ENCODE data around the gene ADNP.

ADNP gene

DNA sequence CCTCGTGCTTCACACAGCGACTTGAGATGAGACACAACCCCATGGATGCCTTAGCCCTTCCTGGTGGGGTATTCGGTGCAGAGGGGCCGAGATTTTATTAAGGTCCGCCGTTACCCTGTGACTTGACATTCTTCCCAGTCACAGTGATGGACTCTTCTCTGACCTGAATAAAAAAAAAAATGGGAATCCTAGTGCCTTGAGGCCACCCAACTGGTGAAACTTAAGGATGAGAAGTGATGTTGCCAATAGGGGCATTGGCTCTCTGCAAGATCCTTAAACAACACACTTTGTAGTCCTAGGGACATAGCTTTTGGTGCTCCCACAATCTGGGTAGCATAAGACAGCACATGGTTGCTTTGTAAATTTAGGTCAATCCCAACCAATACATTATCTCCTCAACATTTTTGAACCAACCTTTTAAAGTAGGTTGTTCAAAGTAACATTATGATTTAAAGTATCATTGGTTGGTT lies 814 bp upstream of the ADNP start:
- no peak for DNase-seq (ENCODE audit: low spot score)

DNA sequence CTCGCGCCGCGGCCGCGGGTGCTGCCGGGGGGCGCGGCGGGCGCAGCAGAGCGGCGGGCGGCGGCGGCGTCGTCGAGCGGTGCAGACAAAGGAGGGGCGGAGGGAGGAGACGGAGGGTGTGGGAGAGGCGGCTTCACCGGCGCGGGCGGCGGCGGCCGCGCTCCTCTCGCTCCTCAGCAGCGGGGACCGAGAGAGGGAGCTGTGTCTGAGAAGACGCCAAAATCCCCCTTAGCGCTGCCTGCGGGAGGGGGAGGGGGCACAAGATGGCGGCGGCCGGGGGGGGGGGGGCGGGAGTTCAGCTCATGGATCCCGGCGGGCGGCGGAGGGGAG lies 296 bp downstream of the ADNP start:
- no peak for DNase-seq (ENCODE audit: low spot score)

DNA sequence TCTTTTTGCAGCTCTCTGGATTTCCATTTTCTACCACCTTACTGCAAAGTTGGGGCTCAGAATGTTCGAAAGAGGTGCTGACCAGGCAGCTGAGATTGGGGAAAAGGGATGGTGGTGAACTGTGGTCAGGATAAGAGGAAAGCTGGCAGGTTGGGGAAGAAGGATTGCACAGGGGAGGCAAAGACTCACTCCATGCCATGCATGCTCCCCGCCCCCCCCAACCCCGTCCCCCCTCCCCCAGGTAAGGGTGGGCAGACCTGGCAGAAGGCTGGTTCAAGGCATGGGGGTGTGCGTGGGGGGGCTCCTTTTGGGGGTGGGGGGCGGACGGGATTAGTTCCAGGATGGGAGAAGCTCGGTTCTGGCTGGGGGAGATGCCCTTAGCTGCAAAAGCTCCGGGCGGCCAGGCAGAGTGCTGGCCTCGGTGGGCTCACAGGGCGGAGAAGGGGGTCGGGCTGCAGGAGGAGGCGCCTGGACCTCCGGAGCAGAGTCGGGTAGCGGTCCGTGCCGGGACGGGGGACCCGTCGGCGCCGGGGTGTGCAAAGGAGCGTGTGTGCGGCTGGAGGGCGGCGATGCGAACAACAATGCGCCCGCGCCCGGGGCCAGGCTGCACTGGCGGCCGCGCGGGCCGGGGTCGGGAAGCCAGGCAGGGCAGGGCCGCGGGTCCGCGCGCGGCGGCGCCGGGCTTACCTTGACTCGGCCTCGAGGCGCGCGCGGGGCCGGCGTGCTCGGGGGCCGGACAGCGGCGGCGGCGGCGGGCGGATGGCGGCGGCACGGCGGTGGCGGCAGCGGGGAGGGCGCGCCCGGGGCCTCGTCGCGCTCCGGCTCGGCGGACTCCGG lies 880 bp downstream of the ADNP start:
- peak; percentile 26 for DNase-seq (ENCODE audit: low spot score)

DNA sequence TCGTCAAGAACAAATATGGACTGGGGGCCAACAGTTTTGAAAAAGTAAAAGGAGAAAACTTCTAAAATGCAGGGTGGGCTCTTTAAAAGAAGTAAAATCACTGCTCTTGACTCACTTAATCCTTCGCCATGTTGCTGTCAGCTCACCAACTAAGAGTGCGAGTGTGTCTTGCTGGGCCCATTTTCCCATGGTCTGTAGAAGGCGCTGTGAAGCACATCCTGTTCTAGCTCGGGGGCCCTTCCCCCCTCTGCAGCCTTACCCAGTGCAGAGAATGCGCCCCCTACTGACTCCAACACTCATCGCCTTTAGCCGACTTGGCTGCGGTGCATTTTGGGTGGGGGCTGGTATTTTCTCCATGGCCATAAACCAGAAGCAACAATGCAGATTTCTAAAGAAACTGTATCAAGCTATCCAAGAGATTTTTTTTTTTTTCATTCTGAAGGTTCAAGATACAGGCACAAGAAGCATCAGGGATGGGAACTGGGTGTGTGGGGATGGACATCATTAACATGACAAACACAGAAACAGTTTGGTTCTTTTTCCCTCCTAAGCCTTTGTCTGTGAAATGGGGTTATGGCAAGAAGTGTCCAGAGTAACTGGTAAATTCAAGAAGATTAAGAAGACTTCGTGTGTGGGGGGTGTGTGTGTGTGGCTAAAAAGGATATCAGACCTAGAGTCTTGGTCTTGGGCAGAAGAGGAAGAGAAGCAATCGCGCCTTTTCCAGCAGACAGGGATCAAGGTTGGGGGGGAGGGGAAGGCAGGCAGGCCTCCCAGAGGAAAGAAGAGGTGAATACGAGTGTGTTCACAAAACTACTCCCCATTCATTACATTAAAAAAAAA lies 1.7 kb downstream of the ADNP start:
- peak; percentile 95 for DNase-seq (ENCODE audit: low spot score)

DNA sequence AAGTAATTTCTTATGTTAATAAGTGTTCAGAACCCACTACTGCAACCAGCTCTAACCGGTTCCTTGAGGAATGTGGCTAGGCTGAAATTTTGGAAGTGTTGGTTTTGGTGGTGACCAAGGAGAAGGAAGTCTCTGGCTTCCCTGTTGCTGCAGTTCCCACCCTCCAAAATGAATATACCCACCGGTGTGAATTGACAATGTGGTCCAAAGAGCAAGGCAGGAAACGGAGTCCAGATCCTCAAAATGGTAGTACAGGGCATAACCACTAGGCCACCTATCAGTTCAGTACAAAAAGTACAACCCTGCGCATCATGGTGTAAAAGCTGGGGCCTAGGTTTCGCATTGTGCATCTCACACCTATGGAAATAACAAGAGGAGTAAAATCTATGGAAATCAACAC lies 2.8 kb downstream of the ADNP start:
- DNase-seq (ENCODE audit: low spot score): no peak

DNA sequence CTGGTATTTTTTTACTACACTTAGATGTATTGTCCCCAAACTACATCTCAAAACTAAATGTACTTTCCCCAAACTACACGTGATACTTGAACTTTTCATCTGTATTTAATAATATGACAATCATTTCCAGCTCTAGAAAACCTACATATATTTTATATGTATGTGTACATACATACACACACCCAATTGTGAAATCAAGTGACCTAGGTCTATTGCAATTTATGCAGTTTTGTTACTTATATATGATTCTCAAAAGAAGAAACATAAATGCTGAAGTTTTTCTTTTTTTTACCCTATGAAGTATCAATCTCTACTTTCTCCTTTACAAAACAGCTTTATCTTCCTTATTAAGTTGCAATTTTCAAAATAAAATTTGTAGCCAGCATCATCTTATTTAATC lies 4.7 kb downstream of the ADNP start:
- no peak for DNase-seq (ENCODE audit: low spot score)

DNA sequence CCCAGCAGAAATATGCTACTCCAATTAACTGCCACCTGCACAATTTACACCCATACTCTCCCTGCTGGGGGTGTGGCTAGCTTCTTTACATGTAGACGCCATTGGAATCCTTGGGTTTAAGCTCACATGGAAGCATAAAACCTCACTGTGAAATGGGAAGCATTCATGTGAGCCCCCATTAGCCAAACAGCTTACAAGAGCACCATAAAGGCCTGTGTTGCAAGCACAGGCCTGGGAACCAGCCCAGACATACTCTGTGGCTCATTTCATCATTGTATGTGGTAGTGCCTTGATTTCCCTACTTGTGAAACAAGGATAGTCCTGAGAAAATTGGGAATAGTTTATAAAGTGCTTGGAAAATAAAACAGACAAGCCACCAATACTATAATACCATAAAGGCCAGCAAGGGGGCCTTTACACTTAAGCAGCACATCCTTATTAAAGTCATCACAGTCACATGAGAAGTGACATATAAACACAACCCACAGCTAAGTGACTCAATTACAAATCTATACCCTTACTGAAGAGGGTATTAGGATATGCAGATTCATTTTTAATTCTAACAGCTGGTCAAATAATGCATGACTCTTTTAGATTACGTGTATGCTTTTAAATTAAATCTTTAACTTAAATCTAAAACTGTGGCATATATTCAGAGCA lies 6.8 kb downstream of the ADNP start:
- DNase-seq (ENCODE audit: low spot score): no peak

DNA sequence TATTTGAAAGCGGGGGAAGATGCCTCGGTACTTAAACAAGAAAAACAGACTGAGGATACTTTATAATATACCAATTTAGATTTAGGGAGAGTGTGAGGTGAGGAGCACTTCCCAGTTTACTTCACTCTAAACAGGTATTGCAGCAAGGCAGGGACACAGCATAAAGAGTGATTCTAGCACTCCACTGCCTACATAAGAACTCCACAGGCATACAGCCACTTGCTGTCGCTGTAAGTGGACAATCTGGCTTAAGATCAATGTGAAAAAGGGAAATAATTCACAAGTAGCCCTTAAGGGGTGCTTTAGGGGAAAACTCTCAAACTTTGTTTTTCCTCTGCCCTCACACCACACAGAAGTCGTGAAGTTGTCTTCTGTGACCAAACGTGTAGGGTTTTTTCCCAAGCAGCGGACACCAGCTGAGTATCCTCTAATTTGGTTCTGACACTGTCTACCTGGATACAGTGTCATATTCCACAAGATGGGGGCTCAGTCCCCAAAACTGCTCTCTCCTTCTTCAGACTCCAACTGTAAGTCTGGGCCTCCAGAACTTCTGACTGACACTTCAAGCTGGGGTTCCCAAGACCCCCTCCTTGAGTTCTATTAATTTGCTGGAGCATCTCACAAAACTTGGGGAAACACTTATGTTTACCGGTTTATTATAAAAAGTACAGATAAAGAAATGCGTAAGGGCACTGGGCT lies 9.3 kb downstream of the ADNP start:
- DNase-seq (ENCODE audit: low spot score): no peak

DNA sequence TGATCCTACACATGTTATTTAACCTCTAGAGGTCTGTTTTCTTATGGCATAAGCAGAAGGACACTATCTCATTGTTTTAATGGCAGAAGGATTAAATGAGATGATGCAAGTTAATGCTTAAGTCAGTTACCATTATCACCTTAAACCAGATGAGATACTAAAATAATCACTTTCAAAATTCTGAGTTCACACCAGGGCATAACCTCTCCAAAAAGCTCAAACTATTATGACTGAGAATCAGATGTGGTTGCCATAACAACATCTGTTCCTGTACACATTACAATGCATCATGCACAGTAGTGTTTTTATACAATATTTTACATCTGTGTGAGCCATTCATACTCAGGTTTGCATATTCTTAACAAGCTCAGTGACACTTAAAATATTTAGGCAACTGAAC lies 10.2 kb downstream of the ADNP start:
- no peak for DNase-seq (ENCODE audit: low spot score)

DNA sequence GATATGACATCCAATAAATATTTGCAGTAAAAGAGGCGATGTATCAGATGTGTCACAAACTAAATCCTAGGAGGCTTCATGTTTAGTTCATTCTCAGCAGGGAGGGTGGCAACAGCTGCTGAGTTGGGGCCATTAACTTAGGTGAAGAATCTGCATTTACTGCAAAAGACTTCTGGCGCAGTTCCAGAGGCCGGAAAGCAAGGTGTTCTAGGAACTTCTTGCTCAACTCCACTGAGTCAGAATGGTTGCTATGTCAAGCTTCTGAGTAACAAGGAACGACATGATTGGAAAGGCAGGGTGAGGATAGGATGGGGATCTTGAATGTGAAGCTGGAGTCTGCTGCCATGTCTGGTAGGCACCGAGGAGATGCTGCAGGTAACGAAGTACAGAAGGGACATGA lies 11.7 kb downstream of the ADNP start:
- DNase-seq (ENCODE audit: low spot score): no peak

DNA sequence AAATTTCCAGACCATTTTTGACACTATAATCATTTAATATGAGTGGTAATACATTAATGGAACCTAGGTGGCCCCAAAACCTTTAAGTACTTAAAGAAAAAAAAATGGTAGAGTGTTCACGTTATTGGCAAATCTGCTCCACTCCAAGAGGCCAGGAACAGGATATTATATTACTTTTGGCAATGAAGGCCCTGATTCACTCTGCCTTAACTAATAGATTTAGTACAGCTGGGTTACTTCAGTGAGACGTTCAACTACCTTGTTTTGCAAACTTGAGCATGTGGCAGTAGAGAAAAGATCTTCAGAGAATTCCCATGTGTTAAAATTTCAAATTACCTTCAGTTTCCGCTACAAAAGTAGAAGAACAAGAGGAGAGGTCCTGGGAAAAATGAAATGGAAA lies 12.8 kb downstream of the ADNP start:
- no peak for DNase-seq (ENCODE audit: low spot score)

DNA sequence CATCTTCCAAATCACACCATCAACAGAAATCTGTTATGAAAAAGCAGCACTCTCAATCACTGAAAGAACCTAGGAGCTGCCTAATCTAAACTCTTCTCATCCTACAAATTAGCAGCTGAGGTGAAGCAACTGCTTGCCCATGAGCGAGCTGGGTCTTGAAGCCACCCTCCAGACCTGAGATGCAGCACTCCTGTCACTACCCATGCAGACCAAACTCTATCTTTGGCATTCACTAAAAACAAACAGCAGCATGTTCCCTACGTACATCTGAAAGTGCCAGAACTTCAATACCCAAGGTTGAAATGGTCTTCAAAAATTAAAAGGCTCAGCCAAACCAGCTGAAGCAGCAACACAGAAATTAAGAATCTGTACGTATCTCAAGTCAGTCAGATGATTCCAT lies 14.3 kb downstream of the ADNP start:
- DNase-seq (ENCODE audit: low spot score): no peak

DNA sequence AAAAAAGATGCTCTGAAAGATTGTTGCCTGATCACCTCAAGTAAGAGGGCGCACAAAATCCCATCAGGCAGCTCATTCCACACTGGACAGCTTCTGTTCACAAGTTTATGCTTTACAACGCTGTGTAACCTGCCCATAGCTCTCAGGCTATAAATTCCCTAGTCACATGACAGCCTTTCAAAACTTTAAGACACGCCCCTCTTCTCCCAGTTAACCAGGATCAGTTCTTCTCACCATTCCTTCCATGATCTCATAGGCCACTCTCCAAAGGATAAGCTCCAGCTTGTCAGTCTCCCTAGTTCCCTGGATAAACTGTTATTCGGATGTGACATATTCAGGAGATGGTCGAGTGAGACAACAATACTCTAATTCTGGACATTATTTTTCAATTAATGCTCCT lies 15.0 kb downstream of the ADNP start:
- DNase-seq (ENCODE audit: low spot score): no peak

DNA sequence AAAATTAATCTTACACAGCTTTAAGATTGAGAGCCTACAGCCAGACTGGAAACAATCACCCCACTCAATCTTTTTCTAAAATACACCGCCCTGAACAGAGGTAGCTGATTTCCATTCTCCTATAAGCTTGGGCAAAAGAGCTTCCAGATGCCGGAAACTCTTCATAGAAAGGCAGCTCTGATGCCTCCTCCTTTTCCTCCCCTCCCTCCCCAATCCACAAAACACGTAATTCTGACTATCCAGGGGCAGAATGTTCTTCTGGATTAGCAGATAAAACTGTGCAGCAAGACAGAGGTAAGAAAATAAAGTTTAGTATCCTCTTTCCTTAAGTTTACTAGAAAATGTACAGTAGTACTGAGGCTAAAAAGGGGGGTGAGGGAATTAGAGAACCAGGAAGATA lies 15.8 kb downstream of the ADNP start:
- no peak for DNase-seq (ENCODE audit: low spot score)

DNA sequence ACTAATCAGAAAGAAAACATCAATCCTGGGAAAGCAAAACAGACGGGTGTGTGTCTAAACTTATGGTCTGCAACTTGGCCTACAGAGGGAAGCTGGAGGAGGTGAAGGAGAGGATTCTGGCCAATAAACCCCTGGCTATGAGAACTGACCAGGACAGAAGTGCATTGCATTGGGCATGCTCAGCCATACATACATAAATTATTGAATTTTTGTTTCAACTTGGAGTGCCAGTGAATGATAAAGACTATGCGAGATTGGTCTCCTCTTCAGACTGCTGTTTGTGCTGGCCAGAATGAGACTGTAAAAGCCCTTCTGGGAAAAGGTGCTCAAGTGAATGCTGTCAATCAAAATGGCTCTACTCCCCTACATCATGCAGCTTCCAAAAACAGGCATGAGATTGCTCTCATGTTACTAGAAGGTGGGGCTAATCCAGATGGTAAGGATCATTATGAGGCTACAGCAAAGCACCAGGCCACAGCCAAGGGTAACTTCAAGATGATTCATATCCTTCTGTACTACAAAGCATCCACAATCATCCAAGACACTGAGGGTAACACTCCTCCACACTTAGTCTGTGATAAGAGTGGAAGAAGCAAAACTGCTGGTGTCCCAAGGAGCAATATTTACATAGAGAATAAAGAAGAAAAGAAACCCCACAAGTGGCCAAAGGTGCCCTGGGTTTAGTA lies 17.4 kb downstream of the ADNP start:
- no peak for DNase-seq (ENCODE audit: low spot score)

DNA sequence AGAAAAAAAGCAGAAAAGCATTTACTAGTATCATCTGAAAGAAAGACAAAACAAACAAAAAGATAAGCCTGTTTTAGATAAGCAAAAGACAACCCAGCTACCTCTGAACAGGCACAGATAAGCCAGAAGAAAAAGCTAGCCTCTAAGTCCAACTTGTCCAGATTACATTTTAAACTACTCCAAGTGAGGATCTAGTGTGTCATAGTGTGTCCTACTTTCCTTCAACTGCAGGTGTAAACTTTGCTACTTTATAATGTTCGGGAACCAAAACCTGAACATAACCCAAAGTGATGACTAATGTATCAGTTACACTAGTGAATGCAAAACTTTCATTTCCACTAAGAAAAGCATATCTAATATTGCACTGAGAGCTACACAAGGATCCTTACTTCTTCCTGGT lies 19.5 kb downstream of the ADNP start:
- DNase-seq (ENCODE audit: low spot score): no peak

DNA sequence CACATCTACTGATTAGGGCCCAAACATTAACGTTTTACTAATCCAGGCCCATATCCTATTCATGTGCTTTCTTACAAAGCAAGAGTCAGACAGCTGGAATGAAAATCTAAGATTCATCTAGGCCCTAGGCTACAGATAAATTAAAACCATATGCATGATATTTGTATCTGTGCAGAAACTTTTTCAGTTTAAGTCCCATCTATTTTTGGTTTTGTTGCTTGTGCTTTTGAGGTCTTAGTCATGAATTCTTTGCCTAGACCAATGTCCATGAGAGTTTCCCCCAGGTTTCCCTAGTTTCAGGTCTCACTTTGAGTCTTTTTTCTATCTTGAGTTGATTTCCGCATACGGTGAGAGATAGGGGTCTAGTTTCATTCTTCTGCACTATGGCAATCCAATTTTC lies 20.2 kb downstream of the ADNP start:
- DNase-seq (ENCODE audit: low spot score): no peak

DNA sequence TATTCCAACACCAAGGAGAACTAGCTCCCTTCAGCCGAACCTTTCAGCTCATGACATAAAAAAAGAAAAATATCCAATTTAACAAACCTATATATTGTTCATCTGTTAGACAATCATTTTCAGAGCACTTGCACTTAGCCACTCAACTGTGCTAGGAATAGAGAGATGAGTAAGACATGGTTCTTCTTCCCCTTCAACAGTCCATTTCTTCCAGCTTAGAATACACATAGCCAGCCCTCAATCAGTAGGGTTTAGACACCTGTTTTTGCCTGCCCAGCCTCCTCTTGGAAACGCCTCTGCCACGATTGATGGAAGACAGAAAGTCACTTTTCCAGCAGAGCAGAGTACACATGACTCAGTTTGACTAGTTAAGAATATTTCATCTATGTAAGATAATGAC lies 21.8 kb downstream of the ADNP start:
- no peak for DNase-seq (ENCODE audit: low spot score)

DNA sequence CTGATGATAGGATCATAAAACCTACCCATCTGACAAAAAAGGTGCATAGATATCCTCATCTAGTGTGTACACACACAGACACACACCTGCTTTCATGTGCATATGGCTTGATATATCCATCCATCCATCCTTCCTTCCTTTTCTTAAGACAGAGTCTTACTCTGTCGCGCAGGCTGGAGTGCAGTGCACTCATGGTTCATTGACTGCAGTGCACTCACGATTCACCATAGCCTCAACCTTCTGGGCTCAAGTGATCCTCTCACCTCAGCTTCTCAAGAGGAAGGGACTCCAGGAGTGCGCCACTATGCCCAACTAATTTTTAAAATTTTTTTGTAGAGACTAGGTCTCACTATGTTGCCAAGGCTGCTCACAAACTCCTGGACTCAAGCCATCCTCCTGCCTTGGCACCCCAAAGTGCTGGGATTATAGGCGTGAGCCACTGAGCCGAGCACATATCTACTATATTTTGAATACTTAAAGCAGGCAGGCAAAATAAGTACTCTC lies 27.1 kb downstream of the ADNP start:
- DNase-seq (ENCODE audit: low spot score): no peak

DNA sequence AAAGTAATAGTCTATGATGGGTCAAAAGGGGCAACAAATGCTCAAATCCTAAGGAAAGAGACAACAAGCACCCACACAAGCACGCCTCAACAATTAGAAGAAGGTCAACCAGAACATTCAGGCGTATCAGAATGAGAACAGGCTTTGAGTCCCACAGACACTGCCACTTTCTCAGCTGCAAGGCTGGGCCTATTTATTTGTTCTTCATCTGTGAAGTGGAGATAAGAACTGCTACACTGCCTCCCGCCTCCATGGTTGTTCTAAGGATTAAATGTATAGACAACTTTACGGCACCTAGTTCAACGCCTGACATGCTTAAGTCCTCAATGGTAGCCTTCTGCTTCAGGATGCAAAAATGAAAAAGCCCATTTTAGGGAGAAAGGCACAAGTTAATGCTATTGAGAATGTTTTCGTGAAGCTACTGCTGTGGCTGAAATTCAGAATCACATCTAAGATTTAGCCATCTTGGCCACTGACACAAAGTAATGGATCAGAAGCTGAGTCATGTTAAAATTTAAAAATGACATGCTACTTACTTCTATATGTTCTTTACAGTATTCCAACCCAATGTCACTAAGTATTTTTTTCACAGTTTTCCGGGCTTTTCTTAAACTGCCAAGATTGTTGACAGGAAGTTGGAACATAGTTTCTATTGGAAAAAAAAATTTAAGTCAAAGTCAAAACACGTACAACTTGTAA lies 27.7 kb downstream of the ADNP start:
- no peak for DNase-seq (ENCODE audit: low spot score)

DNA sequence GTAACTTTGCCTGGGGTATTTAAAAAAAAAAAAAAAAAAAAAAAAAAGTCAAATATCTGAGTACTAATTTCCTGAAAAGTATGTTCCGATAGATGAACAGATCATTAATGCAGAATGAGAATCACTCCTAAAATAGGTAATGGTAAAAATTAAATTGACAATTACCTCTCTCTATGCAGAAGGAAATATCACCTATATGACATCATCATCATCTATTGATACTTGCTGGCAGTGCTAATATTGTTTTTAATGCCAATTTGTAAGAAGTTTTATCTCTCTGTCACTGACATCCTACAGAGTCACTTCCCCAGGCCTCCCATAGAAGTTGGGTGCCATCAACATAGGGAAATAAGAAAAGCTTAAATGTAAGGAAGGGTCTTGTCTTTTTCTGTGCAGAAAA lies 29.9 kb downstream of the ADNP start:
- DNase-seq (ENCODE audit: low spot score): no peak

Measured in globus pallidus (tissue), 1 donor.